ENCODE results near the gene FRY.

FRY gene

DNA sequence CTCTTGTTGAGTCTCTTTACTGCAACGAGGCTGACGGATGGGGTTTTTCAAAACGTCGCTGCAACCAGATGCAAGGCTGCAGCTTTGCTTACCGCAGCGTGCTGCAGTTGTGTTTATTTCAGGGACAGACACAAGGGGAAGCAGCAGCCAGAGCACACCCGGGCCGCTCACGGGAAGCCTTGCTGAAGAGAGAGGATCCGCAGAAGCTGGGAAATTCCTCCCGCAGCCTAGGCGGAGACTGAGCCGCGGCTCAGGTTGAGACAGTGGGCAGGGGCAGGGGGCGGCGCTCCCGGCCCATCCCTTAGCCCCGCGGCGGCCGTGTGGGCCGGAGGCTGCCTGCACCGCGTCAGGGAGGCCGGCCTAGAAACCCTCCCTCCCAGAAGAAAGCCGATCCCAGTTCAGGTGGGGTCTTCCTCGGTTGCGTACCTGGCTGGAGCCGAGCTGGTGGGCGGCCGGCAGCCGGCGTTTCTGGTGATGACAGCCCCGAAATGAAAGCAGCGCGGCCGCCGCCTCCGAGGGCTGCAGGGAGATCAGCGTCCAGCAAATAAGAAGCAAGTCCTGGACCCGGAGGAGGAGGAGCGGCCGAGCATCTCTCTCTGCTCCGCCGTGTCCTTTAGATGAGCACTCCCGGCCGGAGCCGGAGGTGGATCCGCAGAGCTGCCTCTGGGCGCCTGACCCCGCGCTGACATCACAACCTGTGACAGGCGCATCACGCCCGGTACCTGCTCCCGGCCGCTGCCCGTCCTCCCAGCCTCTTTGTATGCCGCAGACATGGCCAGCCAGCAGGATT lies at the start of gene FRY:
Gene FRY, plus strand, starts transcription at position 750 of the 790 bp plus-strand sequence. Its CDS starts 22 bp downstream, at position 772.
- no peak for TF ChIP-seq CTCF (IDR thresholded peaks at IDR 0.05)

DNA sequence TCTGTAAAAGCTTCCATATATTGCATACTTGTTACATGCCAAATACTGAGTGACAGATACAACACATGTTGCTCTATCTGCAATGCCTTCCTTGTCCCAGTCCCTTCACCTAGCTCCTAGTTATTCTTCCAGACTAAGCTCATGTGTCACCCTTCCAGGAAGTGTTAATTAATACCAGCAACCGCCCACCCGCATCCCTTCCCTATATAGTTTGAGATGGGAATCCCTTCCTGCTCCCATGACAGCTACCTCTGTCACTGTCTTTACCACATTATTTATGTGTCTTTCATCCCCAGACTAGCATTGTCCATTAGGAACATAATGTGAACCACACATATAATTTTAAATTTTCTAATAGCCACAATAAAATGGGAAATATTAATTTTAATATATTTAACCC lies 49.5 kb upstream of the FRY start:
- TF ChIP-seq CTCF (IDR thresholded peaks at IDR 0.05): no peak

GRCh38 chr13:31982540-31982939 lies 49.0 kb upstream of the FRY start:
- TF ChIP-seq CTCF (IDR thresholded peaks at IDR 0.05): no peak

DNA sequence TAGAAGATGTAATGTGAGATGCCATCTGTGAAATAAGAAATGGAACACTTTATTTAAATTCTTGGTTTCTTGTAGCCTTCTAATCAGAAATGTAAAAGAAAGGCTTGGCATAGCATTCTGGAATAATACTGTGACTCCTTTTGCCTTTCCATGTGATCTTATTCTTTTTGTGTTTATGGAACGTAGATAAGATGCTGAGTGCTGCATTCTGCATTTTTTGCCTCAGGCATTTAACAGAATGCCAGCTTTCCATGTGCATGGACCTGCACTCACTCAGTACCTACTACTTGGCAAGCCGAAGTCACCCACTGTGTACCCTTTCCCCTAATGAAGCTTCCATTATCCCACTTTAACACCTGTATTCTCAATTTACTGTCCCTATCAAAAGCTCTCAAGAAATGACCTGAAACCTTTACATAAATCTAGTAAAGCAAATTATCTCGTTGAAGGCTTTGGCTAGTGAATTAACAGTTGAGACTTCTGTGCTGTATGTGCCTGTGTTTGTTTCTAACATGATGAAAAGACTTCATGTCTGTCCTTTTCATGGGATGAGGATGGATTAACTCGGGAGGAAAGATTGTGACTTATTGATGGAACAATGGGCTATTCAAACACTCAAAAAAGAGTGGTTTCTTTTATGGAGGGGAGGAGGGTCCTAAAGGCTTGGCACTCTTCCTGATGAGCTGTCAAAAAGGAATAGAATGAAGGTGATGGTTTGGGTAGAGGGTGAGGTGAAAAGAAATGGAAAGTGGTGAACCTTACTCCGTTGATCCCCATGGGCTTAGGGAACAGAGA lies 44.7 kb upstream of the FRY start:
- no peak for TF ChIP-seq CTCF (IDR thresholded peaks at IDR 0.05)

DNA sequence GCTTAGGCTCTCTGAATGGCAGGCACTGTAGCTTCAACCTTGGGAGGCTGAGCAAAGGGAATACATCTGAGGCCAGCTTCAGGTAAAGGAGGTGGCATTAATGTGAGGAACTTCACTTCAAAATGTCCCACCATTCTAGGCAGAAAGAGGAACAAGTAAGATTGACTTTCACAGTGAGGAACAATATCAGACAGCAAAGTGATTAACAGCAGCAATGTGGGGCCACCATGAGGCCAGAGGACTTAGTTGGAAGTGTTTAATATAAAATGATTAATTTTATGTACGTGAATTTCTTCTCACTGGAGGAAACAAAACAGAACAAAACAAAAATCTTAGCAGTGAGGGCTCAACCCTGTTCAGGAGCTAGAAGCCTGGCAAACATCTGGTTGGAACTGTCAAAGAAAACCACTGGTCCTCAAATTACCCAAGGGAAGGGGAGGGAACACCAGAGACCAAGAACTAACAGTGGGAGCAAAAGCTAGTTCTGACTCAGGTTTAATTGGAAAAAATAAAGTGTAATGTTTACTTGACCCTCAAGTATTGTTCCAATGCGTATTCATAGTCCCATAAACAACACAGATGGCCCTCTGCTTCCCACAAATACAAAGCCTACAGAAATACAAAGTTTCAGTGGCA lies 43.9 kb upstream of the FRY start:
- TF ChIP-seq CTCF (IDR thresholded peaks at IDR 0.05): no peak

- TF ChIP-seq CTCF (IDR thresholded peaks at IDR 0.05): no peak
These were observed 35.0 kb upstream of the FRY start for GRCh38 chr13:31996601-31997000.

GRCh38 chr13:31997641-31998040 lies 33.9 kb upstream of the FRY start:
- TF ChIP-seq CTCF (IDR thresholded peaks at IDR 0.05): no peak

Data from LNCAP (cell line).